GM23338 (cell line): Measurements from ENCODE around the gene JOSD2. TPM values are rescaled to one million over a fixed set of nuclear protein-coding genes. Genes with fewer than 3 reads are reported as not detected.

Experiments used
- ATAC-seq: fragments of 200-7000 bp; cut with Tn5 transposase; 3 replicates; pipeline ENCODE4 v1.9.1; 2020
- DNase-seq: peaks from one replicate; pipeline ENCODE4 v3.0.0-alpha.2; 2015; ENCODE audit warnings: low spot score
- H2AFZ ChIP-seq: fragments of 200-600 bp; sonication (generic); 2 replicates; pipeline ENCODE4 v1.8.0; 2016; ENCODE audit warnings: antibody characterized with exemption, mild to moderate bottlenecking, moderate library complexity
- H3F3A ChIP-seq: fragments of 200-600 bp; sonication (generic); replicated peaks from 2 replicates; pipeline ENCODE4 v1.8.0; 2017; ENCODE audit warnings: antibody characterized with exemption, mixed run types, low read depth
- H3K27ac ChIP-seq: fragments of 200-600 bp; sonication (generic); 2 replicates; pipeline ENCODE4 v1.6.1; 2016; ENCODE audit warnings: low read depth
- H3K27me3 ChIP-seq: fragments of 200-600 bp; sonication (generic); 2 replicates; pipeline ENCODE4 v1.8.0; 2016; ENCODE audit warnings: mild to moderate bottlenecking, mixed run types, moderate library complexity; ENCODE audit not compliant: insufficient read depth
- H3K36me3 ChIP-seq: fragments of 200-600 bp; sonication (generic); 2 replicates; pipeline ENCODE4 v1.8.0; 2016; ENCODE audit warnings: mild to moderate bottlenecking; ENCODE audit not compliant: insufficient read depth
- H3K4me1 ChIP-seq: fragments of 200-600 bp; sonication (generic); 2 replicates; pipeline ENCODE4 v1.8.0; 2016; ENCODE audit warnings: mild to moderate bottlenecking, moderate library complexity; ENCODE audit not compliant: insufficient read depth
- H3K4me2 ChIP-seq: fragments of 200-600 bp; sonication (generic); 2 replicates; pipeline ENCODE4 v1.7.1; 2017; ENCODE audit warnings: mixed run types
- H3K4me3 ChIP-seq: fragments of 200-600 bp; sonication (generic); 2 replicates; pipeline ENCODE4 v1.6.1; 2016; ENCODE audit warnings: mixed run types
- H3K79me2 ChIP-seq: fragments of 200-600 bp; sonication (generic); replicated peaks from 2 replicates; pipeline ENCODE4 v1.8.0; 2017; ENCODE audit warnings: mild to moderate bottlenecking; ENCODE audit not compliant: insufficient read depth
- H3K9me2 ChIP-seq: fragments of 200-600 bp; sonication (generic); 2 replicates; pipeline ENCODE4 v1.8.0; 2017; ENCODE audit not compliant: insufficient read depth
- H4K20me1 ChIP-seq: fragments of 200-600 bp; sonication (generic); replicated peaks from 2 replicates; pipeline ENCODE4 v1.8.0; 2017; ENCODE audit warnings: mild to moderate bottlenecking; ENCODE audit not compliant: insufficient read depth
- H3K27ac Mint-ChIP-seq: 2 replicates; pipeline ENCODE4 v1.8.0; 2020; ENCODE audit warnings: inconsistent platforms, mild to moderate bottlenecking, moderate library complexity, mixed read lengths
- H3K27me3 Mint-ChIP-seq: 3 replicates; pipeline ENCODE4 v1.8.0; 2022; ENCODE audit warnings: low read depth, mild to moderate bottlenecking, moderate library complexity, mixed read lengths, inconsistent platforms; ENCODE audit not compliant: insufficient read depth, poor library complexity
- H3K36me3 Mint-ChIP-seq: 3 replicates; pipeline ENCODE4 v1.8.0; 2021; ENCODE audit warnings: low read depth, mild to moderate bottlenecking, inconsistent platforms, moderate library complexity, mixed read lengths
- H3K4me1 Mint-ChIP-seq: 3 replicates; pipeline ENCODE4 v1.8.0; 2020; ENCODE audit warnings: mild to moderate bottlenecking, inconsistent platforms, mixed read lengths
- H3K4me3 Mint-ChIP-seq: 3 replicates; pipeline ENCODE4 v1.8.0; 2021; ENCODE audit warnings: moderate library complexity, mild to moderate bottlenecking, inconsistent platforms, mixed read lengths
- H3K9me3 Mint-ChIP-seq: 3 replicates; pipeline ENCODE4 v1.8.0; 2020; ENCODE audit warnings: moderate library complexity, mild to moderate bottlenecking, inconsistent platforms, mixed read lengths
- CREB1 ChIP-seq: fragments of 250-450 bp; sonication (Bioruptor Pico); IDR thresholded peaks from 2 replicates; pipeline ENCODE4 v1.5.0; 2020; ENCODE audit warnings: low read depth, mild to moderate bottlenecking, moderate library complexity
- CTCF ChIP-seq, 2 experiments: fragments of 200-600 bp in 1 of 2; sonication (generic) in 1 of 2; conservative IDR thresholded peaks; 2 replicates each; pipeline versions ENCODE4 v1.5.1 to v1.6.1; 2016 to 2017; ENCODE audit warnings: antibody characterized with exemption in 2 of 2, low read depth in 2 of 2, mild to moderate bottlenecking in 2 of 2, moderate library complexity in 1 of 2
- EZH2phosphoT487 ChIP-seq: fragments of 200-600 bp; sonication (generic); IDR thresholded peaks from one replicate; pipeline ENCODE4 v1.8.1; 2018; ENCODE audit warnings: antibody characterized with exemption; ENCODE audit not compliant: unreplicated experiment
- JUNB ChIP-seq: IDR thresholded peaks from one replicate; pipeline ENCODE4 v1.6.1; 2016; ENCODE audit warnings: antibody characterized with exemption; ENCODE audit not compliant: unreplicated experiment
- ZNF114 ChIP-seq: fragments of 250-450 bp; sonication (Bioruptor Pico); IDR thresholded peaks from 2 replicates; pipeline ENCODE4 v1.5.0; 2020; ENCODE audit warnings: mild to moderate bottlenecking, moderate library complexity
- ZNF462 ChIP-seq: fragments of 250-450 bp; sonication (Bioruptor Pico); IDR thresholded peaks from 2 replicates; pipeline ENCODE4 v1.5.0; 2020; ENCODE audit warnings: mild to moderate bottlenecking, moderate library complexity
- polyA plus RNA-seq: library from polyadenylated mRNA; unstranded; fragments of >200 nt; fragmentation: Nextera tagmentation; extraction: Ambion mirVana; gene quantifications from 2 replicates; pipeline ENCODE4 v1.2.1, GENCODE V29; 2016
- total RNA-seq: library from RNA; depleted of rRNA; stranded (reverse); fragments of >200 nt; shearing (Covaris generic); gene quantifications from 2 replicates; pipeline ENCODE4 v1.2.3, GENCODE V29; 2014

The JOSD2 gene
- total and polyA plus RNA-seq, 2 experiments from 2014 or later: 3.3 to 5.8 TPM

GRCh38 chr19:50465000-50465399 is 46.0 kb downstream of the JOSD2 start (continued):
- TF ChIP-seq ZNF462: no peak
- TF ChIP-seq EZH2phosphoT487: no peak

GRCh38 chr19:50464348-50464747 is 46.6 kb downstream of the JOSD2 start:
- DNase-seq (no peak), ATAC-seq (no peak)
- Histone ChIP-seq H3K4me1 (0 out of 2 replicates have a peak, but pooled peaks cover 3% of the 10 kb centered on the region), H3K9me2 (no peaks in the 10 kb centered on the region), H3K4me3 (no peak overlapping the region), H3K27me3 (no peaks in the 10 kb centered on the region), H3K27ac (no peak overlapping the region), H2AFZ (no peak overlapping the region), H3K36me3 (no peaks in the 10 kb centered on the region), H4K20me1 (no peaks in the 10 kb centered on the region), H3K4me2 (no peak overlapping the region), H3F3A (no peaks in the 10 kb centered on the region), H3K79me2 (no peaks in the 10 kb centered on the region)
- Mint-ChIP-seq H3K4me1 (no peaks in the 10 kb centered on the region), H3K27ac (no peak overlapping the region), H3K36me3 (peaks cover 32% of the 10 kb centered on the region), H3K4me3 (no peak overlapping the region), H3K27me3 (peaks cover 10% of the 10 kb centered on the region), H3K9me3 (peaks cover 93% of the 10 kb centered on the region)
- TF ChIP-seq CREB1 (CRISPR knock-in tag) (no peak), CTCF (conservative IDR thresholded peaks at IDR 0.05; ENCODE audit: low read depth in 2 of 2) (no peak), EZH2phosphoT487 (no peak), JUNB (no peak), ZNF114 (CRISPR knock-in tag) (no peak), ZNF462 (no peak)
